ENCODE measurements around the gene KRT71. TPM values are rescaled to one million over a fixed set of nuclear protein-coding genes. Genes with fewer than 3 reads are reported as not detected.

Gene KRT71
- total RNA-seq, 1 experiment from 2014 or later: not detected

- no TSS peak for BruUV-seq (replicated peaks)
- peaks cover 34 to 63% of the 10 kb centered on the region in 2 experiments for H3K4me1 ChIP-seq (ENCODE audit: control insufficient read depth in 1 of 2, insufficient read depth in 2 of 2, low read length in 2 of 2)
- peak within 1 kb of the TSS; percentile 73 for H3K4me2 ChIP-seq (ENCODE audit: low read length)
- no peaks in the 10 kb centered on the region for H4K20me1 ChIP-seq (ENCODE audit: insufficient read depth)
- H3K4me3 ChIP-seq (replicated peaks in 1 of 2; ENCODE audit: low read depth in 1 of 2, low read length in 2 of 2): peak within 1 kb of the TSS in 1 of 2 experiments; percentile 33; a peak in 2 of 4 replicates
- no peaks in the 10 kb centered on the region for H3K9me2 ChIP-seq (ENCODE audit: insufficient read depth)
- peak within 1 kb of the TSS; percentile 55 for H3K27ac ChIP-seq (ENCODE audit: low read depth, low read length)
- ATAC-seq (no peak), DNase-seq (ENCODE audit: low read depth, low spot score) (no peak)
- RAD21 ChIA-PET (ENCODE audit: low non-redundant PET in 1 of 2, low total read pairs in 2 of 2, uncharacterized antibody in 2 of 2, unreplicated experiment in 2 of 2): no interaction called here
- H3K9ac ChIP-seq (ENCODE audit: low read length): peak within 1 kb of the TSS; percentile 49
- peak within 1 kb of the TSS; percentile 96 for H2AFZ ChIP-seq (ENCODE audit: low read depth, low read length, poor library complexity, severe bottlenecking)
- no peaks in the 10 kb centered on the region for H3K9me3 ChIP-seq (ENCODE audit: control insufficient read depth in 1 of 2, insufficient read depth in 1 of 2, low read depth in 1 of 2, low read length in 2 of 2)
- intact Hi-C loops (cut with micrococcal nuclease): no loop called here
- H3K27me3 ChIP-seq (ENCODE audit: insufficient read depth, low read length): no peaks in the 10 kb centered on the region
- H3K36me3 ChIP-seq (ENCODE audit: control insufficient read depth in 1 of 2, insufficient read depth in 2 of 2, low read length in 2 of 2): no peaks in the 10 kb centered on the region
- CTCF ChIA-PET: interaction anchor here (1.1 to 2.0 kb wide), 3 partner anchors 16 to 350 kb away, joined by 3 to 7 read pairs (median 7); no protein-coding TSS in a partner anchor
- TF ChIP-seq ELF1 (IDR thresholded peaks at IDR 0.05; ENCODE audit: borderline replicate concordance, low read depth) (no peak), EZH2phosphoT487 (IDR thresholded peaks at IDR 0.05; ENCODE audit: borderline replicate concordance) (no peak), SIN3A (IDR thresholded peaks at IDR 0.05; ENCODE audit: low read depth) (no peak)
- POLR2A ChIA-PET: interaction anchor here (2.1 kb wide), 1 partner anchor 373 kb away, joined by 5 read pairs; no protein-coding TSS in a partner anchor
- no peaks in the 10 kb centered on the region for H3K79me2 ChIP-seq (ENCODE audit: insufficient read depth, low read length)
Observed at GRCh38 chr12:52519826-52520662, 32.9 kb downstream of the KRT71 start, which contains the start of gene KRT5. KRT5 (minus strand) TSS chr12:52520394; CDS start chr12:52520296, 98 bp downstream.

DNA sequence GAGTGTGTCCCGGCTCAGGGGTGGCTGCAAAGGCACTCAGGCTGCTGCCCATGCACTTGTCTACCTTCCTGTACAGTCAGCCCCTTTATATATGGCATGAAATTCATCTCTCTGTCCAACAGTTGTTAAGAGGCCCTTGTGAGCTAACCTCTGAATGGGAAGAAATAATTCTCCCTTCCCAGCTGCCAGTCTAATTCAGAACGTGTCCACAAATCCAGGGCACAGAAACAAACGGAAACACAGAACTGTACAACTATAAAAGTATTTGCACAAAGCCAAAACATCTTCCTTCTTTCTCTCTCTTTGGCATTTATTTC, 33.6 kb downstream of the KRT71 start:
- no peak overlapping the region for H3K4me3 ChIP-seq (replicated peaks in 1 of 2; ENCODE audit: low read depth in 1 of 2, low read length in 2 of 2)
- DNase-seq (ENCODE audit: low read depth, low spot score) (no peak), ATAC-seq (no peak)
- no peaks in the 10 kb centered on the region for H3K79me2 ChIP-seq (ENCODE audit: insufficient read depth, low read length)
- BruUV-seq (replicated peaks): no TSS peak
- ChIA-PET POLR2A (no interaction called here), RAD21 (ENCODE audit: low non-redundant PET in 1 of 2, low total read pairs in 2 of 2, uncharacterized antibody in 2 of 2, unreplicated experiment in 2 of 2) (no interaction called here), CTCF (no interaction called here)
- intact Hi-C loops (cut with micrococcal nuclease): no loop called here
- H4K20me1 ChIP-seq (ENCODE audit: insufficient read depth): no peaks in the 10 kb centered on the region
- no peaks in the 10 kb centered on the region for H3K9me2 ChIP-seq (ENCODE audit: insufficient read depth)
- H3K36me3 ChIP-seq (ENCODE audit: control insufficient read depth in 1 of 2, insufficient read depth in 2 of 2, low read length in 2 of 2): no peaks in the 10 kb centered on the region
- H3K4me1 ChIP-seq (ENCODE audit: control insufficient read depth in 1 of 2, insufficient read depth in 2 of 2, low read length in 2 of 2): peaks cover 34 to 56% of the 10 kb centered on the region in 2 experiments
- no peak overlapping the region for H2AFZ ChIP-seq (ENCODE audit: low read depth, low read length, poor library complexity, severe bottlenecking)
- no peak for TF ChIP-seq CEBPB (IDR thresholded peaks at IDR 0.05; ENCODE audit: low read depth)
- no peak overlapping the region for H3K9ac ChIP-seq (ENCODE audit: low read length)
- H3K27ac ChIP-seq (ENCODE audit: low read depth, low read length): no peak overlapping the region
- no peak overlapping the region for H3K4me2 ChIP-seq (ENCODE audit: low read length)
- H3K9me3 ChIP-seq (ENCODE audit: control insufficient read depth in 1 of 2, insufficient read depth in 1 of 2, low read depth in 1 of 2, low read length in 2 of 2): no peaks in the 10 kb centered on the region
- no peaks in the 10 kb centered on the region for H3K27me3 ChIP-seq (ENCODE audit: insufficient read depth, low read length)
